Activated CD8-positive, alpha-beta memory T cell treated with anti-CD3 and anti-CD28 coated beads, Interleukin-2, amount 50 U/mL, for 24 hours (primary cell): ENCODE data around the gene TTLL4.
"Not testable (repeated sequence)": the region's sequence is repeated elsewhere in the genome, so short reads cannot be mapped to it uniquely, and the experiment has no call there.

Experiments
- DNase-seq: peaks from one replicate; pipeline ENCODE4 v3.0.0-alpha.2; 2020; ENCODE audit errors: extremely low read depth

Gene TTLL4

GRCh38 chr2:218745559-218746469 is 35.2 kb downstream of the TTLL4 start:
- no peak for DNase-seq

GRCh38 chr2:218746470-218746795 is 35.8 kb downstream of the TTLL4 start:
- no peak for DNase-seq

- no peak for DNase-seq
Measured at GRCh38 chr2:218746960-218747359, 36.3 kb downstream of the TTLL4 start.

GRCh38 chr2:218748741-218749441 is 38.3 kb downstream of the TTLL4 start:
- no peak for DNase-seq

GRCh38 chr2:218754201-218754600 is 43.6 kb downstream of the TTLL4 start:
- no peak for DNase-seq

- DNase-seq: no peak
Measured at GRCh38 chr2:218754781-218755180, 44.1 kb downstream of the TTLL4 start.

GRCh38 chr2:218755198-218755566 is 44.5 kb downstream of the TTLL4 start:
- DNase-seq: no peak

- DNase-seq: no peak
Measured at GRCh38 chr2:218755567-218756404, 45.2 kb downstream of the TTLL4 start.

GRCh38 chr2:218756599-218757377 is 46.2 kb downstream of the TTLL4 start:
- DNase-seq: no peak

- DNase-seq: no peak
Measured at GRCh38 chr2:218761795-218762194, 51.2 kb downstream of the TTLL4 start.

GRCh38 chr2:218772759-218773158 is 62.1 kb downstream of the TTLL4 start:
- DNase-seq: not testable (repeated sequence)

GRCh38 chr2:218773881-218774280 is 63.2 kb downstream of the TTLL4 start:
- DNase-seq: no peak

GRCh38 chr2:218776488-218776887 is 65.9 kb downstream of the TTLL4 start:
- no peak for DNase-seq

- DNase-seq: no peak
Measured at GRCh38 chr2:218777276-218777990, 66.8 kb downstream of the TTLL4 start.

GRCh38 chr2:218780046-218780445 is 69.4 kb downstream of the TTLL4 start:
- no peak for DNase-seq

- DNase-seq: no peak
Measured at GRCh38 chr2:218780851-218781690, 70.4 kb downstream of the TTLL4 start.

GRCh38 chr2:218781691-218782527 is 71.3 kb downstream of the TTLL4 start, which contains the start of gene CYP27A1:
CYP27A1 (plus strand) TSS chr2:218782147; CDS start chr2:218782183, 36 bp downstream.
- DNase-seq: no peak

- DNase-seq: no peak
Measured at GRCh38 chr2:218782528-218782844, 71.9 kb downstream of the TTLL4 start.

- DNase-seq: no peak
Measured at GRCh38 chr2:218783688-218784087, 73.1 kb downstream of the TTLL4 start.
